ENCODE measurements around the gene CCL22.
"Not testable (repeated sequence)": the region's sequence is repeated elsewhere in the genome, so short reads cannot be mapped to it uniquely, and the experiment has no call there.

Gene CCL22

DNA sequence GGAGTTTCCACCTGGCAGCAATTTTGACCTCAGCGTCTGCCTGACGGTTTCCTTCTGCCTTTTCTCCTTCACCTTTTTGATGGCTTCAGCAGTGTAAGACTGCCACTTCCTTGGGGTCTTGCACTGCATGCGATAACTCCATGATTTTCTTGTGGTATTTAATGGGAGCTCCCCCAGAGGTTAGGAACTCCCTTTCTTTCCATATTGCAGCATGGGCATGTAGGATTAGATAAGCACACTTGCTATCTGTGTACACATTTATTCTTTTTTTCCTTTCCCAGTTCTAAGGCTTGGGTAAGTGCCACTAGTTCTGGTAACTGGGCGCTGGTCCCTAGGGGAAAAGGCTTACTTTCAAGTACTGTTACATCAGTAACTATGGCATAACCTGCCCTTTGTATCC is 38.9 kb downstream of the CCL22 start:
- not testable (repeated sequence) for DNase-seq

DNA sequence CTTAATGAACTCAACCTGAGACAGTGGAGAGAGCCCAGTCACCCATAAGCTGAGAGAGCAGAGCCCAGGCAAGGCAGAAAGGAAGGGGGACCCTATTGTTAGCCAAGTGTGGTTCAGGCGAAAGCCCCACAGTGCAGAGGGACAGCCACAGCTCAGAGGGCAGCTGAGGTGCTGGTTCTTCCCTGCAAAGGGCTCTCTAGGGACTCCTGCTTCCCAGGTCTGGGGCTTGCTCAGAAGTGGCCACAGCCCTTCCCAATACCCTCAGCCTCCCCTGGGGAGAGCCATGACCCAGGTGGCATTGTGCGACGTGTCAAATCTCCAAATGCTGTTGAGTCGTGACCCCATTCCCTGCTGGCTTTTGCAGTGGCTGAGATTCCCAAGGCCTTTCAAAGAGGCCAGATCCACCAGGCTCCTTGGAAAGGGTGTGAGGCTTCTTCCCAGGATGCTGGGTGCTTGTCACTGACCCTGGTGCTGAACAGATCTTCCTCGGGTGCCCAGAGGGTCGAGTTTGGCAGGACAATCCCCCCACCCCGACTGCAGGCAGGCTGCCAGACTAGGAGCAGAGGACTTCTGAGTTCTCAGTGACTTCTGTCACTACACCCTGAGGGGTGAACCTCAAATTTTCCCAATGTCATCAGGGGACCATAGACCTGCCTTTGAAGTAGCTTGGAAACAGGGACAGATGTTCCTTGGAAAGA is 43.5 kb downstream of the CCL22 start:
- DNase-seq = no peak

DNA sequence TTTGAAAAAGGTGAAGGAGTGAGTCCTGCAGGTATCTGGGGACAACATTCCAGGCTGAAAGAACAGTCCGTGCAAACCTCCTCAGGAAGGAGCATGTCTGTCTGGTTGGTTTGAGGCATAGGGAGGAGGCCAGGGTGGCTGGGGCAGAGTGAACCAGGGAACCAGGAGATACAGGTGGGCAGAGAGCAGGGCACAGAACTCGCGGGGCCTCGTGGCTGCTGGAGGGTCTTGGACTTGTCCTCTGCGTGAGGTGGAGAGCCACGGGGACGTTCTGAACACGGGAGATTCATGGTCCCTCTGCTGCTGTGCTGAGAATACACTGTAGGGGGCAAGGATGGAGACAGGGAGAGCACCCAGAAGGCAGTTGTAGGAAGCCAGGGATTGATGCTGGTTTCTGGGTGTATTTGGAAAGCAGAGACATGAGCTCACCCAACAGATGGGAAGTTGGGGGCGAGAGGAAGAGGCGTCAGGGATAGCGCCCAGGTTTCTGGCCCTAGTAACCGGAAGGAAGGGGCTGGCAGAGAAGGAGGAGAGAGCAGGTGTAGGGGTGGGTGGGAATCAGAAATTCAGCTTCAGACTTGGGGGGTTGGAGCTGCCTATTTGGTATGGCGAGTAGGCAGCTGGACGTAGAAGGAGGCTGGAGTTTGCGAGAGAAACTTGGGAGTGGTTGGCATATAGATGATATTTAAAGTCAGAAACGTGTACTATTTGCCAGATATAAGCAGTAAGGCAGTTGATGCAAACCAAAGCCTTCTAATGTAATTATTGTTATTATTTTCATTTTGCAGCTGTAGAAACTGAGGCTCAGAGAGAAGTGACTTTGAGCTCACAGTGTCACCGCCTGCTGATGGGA is 45.6 kb downstream of the CCL22 start, which contains the start of gene CCL17:
Gene CCL17, plus strand, starts transcription at position 803 of the 853 bp plus-strand sequence. CDS start 9,166 bp downstream, outside the sequence.
- DNase-seq = no peak

DNA sequence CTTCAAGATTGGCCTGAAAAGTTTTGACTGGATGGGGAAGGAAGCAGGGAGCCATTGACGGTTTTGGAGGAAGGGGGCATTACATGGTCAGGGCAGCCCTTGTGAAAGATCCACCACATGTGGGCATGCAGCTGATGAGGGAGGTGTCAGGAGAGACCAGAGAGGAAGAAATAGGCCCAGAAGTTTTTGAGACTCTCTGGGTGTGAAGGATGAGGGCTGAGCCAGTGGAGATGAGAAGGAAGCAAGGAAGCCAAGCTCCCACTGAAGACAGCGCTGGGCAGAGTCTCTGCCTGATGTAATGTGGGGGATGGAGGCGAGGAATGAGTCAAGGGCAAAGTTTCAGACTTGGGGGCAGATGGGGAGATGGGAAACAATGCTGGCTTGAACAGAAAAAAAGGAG is 46.5 kb downstream of the CCL22 start:
- DNase-seq = no peak

- no peak for DNase-seq
Measured at GRCh38 chr16:57406881-57407280, 48.3 kb downstream of the CCL22 start.

GRCh38 chr16:57407521-57408353 is 49.2 kb downstream of the CCL22 start:
- DNase-seq = no peak

DNA sequence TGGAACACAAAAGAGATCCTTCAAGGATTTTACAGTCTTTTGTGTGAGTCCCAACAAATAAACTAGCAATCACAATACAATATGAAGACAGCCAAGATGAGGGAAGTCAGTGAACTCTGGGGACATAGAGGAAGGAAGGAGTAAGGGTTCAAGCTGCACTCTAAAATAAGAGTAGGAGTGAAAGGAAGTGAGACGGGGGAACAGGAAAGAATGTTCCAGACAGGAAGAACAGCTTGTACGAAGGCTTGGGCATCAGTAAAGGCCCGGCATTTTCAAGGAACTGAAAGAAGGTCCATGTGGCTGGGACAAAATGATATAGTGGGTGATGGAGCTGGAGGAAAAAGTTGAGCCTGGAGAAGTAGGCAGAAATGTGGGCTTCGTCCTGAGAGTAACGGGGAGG is 50.5 kb downstream of the CCL22 start:
- DNase-seq = no peak

GRCh38 chr16:57409870-57410587 is 51.4 kb downstream of the CCL22 start:
- DNase-seq = no peak

DNA sequence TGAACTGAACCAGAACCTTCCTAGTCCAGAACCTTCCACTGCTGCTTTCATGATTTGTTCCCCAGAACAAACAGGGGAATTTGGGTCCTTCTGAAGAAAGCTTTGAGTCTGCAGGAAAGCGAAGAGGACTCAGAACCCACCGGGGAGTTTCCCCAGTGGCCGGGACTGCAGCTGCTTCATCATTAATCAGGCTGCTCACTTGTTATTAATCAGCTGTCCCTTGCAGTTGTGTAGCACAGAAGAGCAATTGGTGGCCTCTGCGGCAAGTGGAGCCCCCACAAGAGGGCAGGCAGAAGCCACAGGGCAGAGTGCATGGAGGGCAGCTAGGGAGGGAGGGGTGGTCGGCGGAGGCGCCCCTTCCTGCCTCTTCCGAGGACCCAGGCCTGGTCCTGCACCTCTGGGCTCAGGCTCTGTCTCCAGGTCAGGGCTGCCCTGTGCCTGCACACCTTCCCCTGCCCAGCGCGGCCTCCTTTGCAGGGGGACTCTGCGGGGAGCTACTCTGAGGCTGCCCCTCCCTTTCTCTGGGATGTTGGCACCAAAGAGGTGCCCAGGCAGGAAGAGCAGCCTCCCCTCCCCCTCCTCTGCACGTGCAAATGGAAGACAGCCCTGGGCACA is 52.9 kb downstream of the CCL22 start:
- DNase-seq = no peak

GRCh38 chr16:57412584-57412983 is 54.0 kb downstream of the CCL22 start:
- DNase-seq = no peak

DNA sequence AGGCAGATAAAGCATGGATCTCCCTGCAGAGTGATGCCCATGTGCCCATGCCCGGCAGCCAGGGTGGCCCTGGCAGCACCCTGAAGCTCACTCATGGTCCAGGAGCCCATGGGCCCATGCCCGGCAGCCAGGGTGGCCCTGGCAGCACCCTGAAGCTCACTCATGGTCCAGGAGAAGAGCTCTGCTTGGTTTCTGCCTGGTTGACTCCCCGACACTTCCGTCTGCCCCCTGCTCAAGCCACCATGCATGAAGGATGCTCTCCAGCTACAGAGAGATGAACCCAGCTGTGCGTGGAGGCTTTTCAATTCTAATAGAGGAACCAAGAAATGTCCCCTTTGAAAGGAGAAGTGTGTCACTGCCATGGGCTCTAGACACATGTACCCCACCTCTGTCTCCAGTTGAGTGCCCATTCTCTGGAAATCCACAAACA is 54.7 kb downstream of the CCL22 start:
- no peak for DNase-seq

DNA sequence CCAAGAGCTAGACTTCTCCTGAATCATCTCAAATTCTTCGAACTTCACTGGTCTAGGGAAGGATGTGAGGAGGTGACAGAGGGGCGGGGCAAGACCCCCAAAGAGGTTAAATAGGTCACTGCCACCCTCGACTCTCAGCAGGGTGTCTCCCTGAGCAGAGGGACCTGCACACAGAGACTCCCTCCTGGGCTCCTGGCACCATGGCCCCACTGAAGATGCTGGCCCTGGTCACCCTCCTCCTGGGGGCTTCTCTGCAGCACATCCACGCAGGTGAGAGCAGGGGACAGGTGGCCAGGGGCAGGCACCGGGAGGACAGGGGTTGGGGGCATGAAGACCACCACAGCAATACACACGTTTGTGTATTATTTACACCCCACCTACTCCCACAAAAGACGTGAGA is 55.1 kb downstream of the CCL22 start:
- DNase-seq = no peak
